ENCODE results near the gene TCP11.

TCP11 gene

DNA sequence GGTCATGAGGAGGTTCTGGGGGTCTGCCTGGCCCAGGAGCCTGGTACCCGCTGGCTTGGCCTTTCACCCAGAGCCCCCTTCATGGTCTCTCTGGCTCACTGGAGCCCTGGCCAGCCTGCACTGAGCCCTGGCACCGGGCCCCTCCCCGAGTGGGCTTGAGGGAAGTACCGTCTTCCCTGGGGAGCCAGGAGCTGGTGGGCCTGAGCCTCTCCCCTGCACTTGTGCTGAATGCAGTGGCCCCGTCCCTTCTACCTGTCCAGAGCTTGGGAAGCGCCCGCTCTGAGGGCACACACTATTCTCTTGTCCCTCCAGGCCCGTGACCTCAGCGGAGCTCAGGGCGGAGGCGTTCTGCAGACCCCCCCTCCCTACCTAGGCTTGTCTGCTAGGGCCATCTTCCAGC lies 62.2 kb downstream of the TCP11 start:
- no peak for DNase-seq

DNA sequence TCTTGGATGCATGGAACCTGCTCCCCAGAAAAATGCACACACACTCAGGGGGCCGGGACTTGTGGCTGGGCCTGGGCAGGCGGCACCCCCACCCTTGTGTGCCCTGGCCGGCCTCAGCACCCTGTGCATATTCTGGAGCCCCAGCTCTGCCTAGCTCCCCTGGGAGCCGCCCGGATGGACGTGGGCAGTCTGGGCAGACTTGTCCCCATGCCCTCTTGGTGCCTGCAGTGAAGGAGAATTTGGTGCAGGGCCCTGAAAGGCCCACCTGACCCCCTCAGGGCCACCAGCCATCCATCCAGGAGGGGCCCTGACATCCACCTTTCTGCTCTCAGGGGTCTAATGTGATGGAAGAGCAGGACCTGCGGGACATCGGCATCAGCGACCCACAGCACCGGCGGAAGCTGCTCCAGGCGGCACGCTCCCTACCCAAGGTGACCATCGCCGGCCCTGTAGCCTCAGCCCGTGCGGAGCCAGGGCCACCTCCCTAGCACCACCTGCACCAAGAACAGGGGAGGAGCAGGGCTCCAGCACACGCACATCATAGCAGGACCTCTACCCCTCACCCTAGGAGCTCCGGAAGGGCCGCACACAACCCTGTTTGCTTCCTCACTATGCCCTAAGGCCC lies 62.8 kb downstream of the TCP11 start:
- DNase-seq, result no peak

DNA sequence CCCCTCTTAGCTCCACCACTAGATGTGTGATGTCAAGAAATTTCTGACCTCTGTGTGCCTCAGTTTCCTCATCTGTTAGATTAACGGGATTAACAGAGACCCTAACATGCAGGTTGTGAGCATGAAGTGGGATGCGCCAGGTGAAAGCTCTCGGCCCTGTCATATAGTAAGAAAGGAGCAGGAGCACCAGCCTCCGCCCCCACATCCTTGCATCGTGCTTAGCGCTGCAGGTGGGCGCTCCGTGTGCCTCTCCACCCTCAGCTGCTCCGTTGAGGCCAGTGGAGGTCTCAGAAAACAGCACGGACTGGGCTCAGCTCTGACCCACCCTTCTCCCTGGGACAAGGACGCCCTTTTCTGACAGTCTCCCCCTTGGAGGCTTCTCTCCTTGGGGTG lies 63.4 kb downstream of the TCP11 start:
- DNase-seq, result no peak

DNA sequence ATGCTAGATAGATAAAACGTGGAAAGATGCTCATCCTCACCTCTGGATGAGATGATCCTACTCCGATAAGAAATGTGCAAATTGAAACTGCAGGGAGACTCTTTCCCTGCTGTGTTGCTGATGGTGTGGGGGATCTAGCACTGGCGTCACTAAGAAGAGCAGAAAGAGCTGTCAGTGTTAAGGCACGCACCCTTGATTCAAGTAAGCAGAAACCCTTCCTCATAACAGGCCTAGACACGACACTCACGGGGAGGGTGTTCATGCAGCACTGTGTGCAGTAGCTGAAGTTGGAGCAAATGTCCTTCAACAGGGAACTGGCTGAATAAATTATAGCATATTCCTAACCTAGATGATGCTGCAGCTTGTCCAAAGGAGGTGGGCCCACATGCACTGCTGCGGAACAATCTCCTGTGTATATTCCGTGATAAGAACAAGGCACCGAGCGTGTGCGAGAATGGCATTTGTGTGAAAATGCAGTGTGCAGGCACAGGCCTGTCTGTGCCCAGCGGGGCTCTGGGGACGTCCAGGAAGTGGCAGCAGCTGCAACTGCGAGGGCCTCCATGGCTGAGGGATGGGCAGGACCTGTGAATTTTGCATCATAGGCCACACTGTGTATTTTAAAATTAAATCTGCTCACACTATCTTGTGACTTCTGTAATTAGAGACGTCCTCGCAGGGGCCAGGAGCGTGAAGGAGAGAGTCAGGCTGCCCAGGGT lies 64.0 kb downstream of the TCP11 start:
- no peak for DNase-seq

DNA sequence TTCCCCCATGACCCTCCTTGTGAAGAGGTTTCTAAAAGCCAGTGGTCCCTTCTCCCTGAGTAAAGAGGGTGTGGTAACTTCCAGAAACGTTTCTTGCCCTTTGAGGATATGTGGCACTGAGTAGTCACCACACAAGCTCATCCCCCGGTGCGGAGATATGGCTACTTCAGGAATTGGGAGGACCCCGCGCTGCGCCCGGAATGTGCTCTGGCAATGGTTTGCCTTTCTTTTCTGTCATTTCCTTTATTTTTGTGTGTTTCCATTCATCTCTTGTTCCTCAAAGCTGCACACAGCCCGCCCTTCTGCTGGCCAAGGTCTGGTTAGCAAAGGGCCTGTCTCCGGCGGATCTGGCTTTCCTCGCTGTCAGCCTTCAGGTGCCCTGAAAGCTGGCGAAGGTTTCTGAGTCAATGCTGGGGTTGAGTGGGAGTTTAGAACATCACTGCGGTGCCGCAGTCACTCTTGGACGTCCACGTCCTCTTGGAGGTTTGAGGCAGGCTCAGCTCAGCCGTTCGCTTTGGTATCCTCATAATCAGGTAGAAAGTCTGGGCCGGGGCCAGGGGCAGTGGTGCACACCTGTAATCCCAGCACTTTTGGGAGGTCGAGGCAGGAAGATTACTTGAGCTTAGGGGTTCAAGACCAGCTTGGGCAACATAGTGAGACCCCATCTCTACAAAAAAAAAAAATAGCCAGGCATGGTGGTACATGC lies 67.2 kb downstream of the TCP11 start:
- DNase-seq, result no peak

DNA sequence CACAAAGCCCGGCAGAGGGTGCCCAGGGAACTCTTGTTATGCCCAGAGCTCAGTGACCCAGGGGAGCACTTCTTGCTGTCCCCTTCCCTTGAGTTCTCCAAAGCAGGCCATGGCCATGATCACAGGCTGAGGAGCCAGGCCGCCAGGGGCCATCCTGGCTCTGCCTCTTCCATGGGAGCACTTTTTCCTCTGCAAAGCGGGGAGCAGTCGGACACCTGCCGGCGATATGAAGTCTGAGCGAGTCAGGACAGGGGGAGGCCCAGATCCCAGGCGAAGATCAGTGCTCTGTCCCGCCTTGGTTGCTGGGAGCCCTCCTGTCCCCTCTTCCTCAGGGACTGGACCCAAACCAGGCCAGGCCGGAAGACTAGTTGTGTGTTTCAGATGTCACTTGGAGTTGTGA lies 67.9 kb downstream of the TCP11 start:
- DNase-seq, result no peak

DNA sequence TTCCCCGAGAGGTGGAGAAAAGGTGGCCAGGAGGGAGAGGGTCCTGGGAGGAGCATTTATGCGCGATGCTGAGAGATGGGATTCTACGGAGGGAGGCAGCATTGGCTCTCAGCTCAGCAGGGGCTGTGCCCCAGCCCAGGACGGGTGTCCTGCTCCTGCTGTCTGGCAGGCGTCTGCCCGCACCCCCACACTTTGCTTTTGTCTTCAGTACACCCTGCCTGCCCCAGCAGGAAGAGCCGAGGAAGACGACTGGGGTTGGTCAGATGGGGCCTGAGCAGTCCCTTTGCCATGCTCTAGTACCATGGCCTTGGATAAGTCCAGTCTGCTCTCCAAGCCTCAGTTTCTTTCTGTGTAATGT lies 68.5 kb downstream of the TCP11 start:
- no peak for DNase-seq

DNA sequence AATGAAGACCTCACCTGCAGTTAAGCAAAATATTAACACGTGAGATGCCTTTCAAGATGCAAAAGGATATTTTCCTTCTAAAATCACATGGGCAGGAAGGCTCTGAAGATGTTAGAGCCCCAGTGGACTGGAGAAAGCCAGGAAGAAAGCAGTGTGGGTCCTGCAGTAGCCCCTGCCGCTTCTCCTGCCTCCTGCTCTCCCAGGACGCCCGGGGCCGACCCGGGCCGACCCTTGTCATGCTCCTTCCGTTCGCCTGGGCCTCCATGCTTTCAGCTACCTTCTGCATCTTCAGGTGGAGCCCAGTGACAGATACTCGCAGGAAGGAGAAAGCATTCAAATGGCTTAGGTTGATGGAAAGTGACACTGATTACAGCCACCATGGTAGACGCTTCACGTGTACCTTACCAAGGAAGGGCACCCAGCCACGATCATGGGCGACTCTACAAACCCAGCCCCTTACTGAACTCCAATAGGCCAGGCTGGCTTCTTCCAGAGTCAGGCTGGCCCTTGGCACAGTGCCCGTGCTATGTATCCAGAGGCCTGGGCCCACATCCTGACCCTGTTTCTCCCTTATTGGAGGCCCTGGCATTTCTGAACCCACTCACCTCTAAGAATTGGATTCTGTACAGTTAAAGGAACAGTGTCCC lies 69.0 kb downstream of the TCP11 start:
- DNase-seq, result no peak

DNA sequence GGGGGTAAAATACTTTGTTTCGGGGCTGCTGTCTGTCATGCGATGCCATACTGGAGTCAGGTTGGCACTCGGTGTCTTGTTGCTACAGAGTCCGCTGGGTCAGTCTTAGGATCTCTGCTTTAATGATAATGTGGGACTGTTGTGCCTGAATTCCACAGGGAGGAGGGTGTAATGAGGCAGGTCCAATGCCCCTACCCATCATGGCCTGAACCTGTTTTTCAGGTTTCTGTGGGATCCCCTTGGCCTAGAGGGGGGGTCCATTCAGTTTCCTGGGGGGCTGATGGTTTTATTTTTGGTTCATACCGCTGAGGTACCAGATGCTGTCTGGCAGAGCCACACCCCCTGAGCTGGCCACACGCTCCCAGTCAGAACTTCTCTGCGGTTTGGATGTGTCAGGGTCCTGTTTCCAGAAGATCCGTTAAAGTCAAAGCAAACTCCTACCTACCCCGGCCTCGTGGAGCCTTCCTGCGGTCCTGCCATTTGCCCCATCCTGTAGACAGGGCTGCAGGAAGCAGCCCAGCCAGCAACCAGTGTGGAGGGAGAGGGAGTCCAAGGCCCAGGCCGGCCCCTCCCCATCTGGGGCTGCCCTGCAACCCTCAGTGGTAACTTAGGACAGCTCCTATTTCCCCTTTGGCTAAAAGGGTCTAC lies 69.7 kb downstream of the TCP11 start:
- no peak for DNase-seq

DNA sequence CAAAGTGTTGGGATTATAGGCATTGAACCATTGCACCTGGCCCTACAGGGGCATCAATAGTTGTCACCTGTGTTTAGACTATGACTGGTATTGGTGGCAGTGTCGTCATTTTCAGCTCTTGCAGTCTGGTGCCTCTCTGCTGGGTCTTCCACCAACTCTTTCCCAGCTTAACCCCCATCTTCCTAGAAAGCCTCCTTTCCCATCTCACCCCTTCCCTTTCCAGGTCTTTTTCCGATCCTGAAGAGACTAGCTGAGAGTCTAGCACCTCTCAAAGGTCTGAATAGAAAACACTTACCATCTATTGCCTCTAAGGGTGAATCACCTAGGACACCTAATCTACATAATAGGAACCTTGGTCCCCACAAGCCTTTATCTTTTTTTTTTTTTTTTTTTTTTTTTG lies 71.0 kb downstream of the TCP11 start:
- DNase-seq, result no peak

DNA sequence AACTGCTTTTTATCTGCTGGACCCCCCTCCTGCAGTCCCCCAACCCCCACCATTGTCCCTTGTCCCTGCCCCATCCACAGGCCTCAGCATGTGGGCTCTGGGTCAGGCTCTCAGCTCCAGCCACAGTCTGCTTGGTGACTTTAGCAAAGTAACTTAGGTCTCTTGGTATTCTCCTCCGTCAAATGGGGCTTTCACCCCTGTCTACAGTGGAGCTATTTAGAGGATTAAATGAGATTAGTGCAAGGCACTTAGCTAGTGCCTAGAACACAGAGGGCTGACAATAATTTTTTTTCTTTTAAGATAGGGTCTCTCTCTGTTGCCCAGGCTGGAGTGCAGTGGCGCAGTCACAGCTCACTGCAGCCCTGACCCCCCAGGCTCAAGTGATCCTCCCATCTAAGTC lies 71.9 kb downstream of the TCP11 start:
- DNase-seq, result no peak

DNA sequence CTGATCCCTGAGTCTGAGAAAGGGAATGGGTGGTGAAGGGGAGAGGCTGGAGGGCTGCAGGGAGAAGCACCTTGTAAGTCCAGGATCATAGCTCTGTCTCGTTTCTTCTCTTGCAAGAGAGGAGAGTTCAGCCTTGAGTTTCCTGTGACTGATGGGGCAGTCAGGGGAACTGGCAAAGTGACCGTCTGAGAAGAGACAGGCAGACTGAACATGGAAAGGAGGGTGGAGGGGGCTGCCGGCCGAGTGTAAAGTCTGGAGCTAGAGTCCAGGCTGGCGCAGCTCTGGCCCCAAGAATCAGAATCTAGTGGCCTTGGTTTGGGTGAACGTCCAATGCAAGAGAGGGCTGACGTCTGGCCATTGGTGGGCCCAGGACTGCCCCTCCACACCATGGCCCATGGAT lies 72.5 kb downstream of the TCP11 start:
- no peak for DNase-seq

DNA sequence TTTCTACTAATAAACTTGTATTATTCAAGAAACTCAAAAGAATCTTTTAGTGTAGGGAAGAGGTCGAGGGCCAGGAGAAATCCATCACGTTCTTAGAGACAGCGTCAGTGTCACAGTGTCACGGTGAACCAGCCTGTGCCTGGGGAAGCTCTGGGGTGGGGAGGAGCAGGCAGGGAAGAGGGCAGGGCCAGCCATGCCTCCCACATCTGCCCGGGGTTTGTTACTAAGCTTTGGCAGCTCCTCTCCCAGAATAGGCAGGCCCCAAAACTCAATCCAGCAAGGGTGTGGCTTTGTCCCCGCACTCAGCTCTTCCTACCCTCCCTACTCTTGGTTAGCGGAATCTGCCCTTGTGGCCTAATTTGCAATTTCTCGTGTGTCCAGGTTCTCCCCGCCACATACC lies 72.9 kb downstream of the TCP11 start:
- DNase-seq, result no peak

Data from SHP77 treated with DMSO at 0.1 percent for 48 hours (cell line).